GM11168 (cell line): ENCODE results near the gene SNX2.

ENCODE experiments used
- in situ Hi-C: fragments of 300-500 bp; cut with MboI; formaldehyde crosslinking; loops from one replicate; pipeline ENCODE4 v1.12.0; 2022; ENCODE audit warnings: low sequenced_read_pairs; ENCODE audit not compliant: unreplicated experiment

The SNX2 gene

DNA sequence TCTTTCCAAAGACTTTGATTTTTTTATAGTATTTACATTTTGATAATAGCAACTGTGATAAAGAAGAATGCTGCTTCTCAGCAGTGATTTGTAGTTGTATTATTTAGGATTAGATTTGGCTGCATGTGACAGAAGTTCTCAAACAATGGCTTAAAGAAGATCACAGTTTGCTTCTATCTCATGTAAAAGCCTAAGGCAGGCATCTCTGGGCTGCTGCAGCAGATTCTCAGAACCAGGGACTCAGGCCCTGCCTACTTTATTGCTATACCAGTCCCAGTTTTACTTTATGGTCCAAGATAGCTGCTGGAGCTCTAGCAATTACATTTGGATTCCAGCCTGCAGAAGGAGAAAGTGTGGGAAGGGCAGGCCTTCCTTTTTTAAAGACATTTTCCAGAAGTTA lies 8.8 kb upstream of the SNX2 start:
- in situ Hi-C loops: no loop called here

DNA sequence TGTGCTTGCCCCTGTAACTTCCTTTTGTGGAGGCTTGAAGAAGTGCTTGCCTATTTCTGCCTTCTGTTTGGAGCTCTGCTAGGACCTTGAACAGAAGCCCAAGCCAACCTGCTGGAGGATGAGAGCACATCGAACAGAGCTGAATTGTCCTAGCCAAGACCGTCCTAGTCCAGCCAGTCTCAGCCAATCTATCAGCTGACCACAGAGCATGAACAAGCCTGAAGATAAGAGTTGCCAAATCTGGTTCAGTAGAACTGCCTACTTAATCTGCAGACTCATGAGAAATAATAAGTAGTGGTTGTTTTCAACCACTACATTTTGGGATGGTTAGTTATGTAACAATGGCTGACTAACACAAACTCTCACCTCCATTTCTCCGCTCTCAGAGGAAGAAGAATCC lies 4.4 kb upstream of the SNX2 start:
- in situ Hi-C loops: no loop called here

DNA sequence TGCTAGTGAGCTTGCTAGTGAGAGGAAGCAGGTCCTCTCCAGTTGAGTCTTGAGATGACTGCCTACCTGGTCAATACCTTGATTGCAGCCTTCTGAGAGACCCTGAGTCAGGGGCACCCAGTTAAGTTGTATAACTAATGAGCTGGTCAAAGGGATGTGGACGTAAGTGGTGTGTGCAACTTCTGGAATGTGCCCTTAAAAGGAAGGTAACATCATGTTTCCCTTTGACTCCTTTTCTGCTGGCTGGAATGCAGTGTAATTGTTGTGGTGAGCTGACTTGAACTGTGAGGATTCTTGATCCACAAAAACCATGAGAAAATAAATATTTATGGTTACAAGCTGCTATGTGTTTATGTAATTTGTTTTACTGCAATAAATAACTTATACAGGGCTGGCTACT lies 2.4 kb upstream of the SNX2 start:
- in situ Hi-C loops: no loop called here

DNA sequence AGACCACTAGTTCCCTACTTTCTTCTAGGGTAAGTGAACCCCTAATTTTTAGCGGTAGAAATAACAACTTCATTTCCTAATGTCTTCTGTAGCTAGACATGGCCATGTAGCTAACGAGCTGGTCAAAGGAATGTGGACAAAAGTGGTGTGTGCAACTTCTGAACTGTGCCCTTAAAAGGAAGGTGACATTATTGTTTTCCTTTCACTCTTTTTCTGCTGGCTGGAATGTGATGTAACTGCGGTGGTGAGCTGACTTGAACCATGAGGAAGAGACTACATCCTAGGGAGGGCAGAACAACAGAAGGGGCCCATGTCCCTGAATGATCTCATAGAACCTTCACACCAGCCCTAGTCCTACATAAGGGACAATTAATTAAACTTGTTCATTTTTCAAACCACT lies 1.3 kb upstream of the SNX2 start:
- in situ Hi-C loops: no loop called here

DNA sequence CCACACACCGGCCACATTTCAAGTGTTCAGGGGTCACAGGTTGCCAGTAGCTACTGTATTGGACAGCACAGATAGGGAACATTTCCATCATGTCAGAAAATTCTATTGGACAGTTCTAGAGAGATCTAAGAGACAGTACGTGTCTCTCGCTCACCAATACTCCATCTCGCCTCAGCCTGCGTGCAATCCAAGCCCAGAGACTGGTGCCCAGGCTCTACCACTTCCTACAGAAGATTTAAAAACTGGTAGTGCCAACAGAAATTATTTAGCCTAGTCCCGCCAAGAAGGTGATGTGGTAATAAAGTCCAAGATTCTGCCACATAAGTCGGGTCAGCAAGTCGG lies 390 bp upstream of the SNX2 start:
- in situ Hi-C loops: no loop called here

DNA sequence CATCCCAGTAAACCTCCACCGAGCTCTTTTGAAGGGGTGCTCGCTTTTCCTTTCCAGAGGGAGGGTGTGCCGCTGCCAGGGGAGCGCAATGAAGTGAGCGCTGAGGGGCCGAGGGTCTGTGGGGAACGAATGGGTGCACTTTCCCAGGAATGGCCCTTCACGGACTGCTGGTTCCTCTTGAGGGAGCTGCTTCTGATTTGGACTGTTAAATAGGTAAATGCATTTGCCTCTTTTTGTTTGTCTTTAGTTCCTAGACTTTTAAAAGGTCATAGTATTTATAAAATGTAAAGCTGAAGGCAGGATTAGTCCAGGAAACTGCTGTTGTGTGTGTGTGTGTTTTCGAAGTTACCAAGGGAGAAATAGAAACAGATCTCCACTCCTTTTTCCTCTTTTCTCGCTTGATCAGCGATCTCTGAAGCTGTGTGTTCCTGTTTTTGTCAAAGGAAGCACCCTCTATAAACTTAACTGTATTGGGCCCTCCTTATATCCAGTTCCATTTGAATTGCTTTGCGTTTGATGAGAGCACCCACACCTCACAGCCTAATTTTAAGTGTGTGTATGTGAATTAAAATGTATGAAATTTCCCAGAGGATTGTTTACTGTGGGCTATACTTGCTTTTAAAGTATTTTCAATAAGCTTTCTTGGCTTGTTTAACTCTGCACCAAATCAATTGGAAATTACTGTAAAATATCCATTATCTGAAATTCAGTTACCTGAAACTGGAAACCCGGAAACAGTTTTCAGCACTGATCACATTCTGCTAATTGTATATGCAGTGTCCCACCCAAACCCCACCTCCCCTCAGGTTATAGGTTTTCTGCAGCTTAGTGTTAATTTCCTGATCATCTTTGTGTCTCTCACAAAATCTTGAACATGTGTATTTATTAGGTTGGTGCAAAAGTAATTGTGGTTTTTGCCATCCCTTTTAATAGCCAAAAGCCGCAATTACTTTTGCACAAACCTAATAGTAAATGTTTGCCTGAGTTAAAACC lies 966 bp downstream of the SNX2 start:
- in situ Hi-C loops: no loop called here

DNA sequence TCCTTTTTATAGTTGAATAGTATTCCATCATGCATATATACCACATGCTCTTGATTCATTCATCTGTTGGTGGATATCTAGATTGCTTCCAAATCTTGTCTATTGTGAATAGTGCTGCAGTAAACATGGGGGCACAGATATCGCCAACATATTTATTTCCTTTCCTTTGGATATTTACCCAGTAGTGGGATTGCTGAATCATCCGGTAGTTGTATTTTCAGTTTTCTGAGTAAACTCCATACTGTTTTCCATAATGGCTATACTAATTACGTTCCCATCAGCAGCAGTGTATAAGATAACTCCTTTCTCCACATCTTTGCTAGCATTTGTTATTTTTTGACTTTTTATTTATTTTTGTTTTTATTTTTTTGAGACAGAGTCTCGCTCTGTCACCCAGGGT lies 3.3 kb downstream of the SNX2 start:
- in situ Hi-C loops: no loop called here

DNA sequence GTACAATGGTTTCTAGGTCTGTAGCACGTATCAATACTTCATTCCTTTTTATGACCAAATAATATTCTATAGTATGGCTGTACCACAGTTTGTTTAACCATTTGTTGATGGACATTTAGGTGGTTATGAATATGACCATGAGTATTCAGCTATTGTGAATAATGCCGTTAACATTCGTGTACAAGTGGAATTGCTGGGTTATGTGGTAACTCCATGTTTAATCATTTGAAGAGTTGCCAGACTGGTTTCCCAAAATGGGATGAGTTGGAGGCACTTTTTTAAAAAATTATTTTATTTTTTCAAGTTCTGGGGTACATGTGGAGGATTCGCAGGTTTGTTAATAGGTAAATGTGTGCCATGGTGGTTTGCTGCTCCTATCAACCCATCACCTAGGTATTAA lies 4.6 kb downstream of the SNX2 start:
- in situ Hi-C loops: no loop called here

DNA sequence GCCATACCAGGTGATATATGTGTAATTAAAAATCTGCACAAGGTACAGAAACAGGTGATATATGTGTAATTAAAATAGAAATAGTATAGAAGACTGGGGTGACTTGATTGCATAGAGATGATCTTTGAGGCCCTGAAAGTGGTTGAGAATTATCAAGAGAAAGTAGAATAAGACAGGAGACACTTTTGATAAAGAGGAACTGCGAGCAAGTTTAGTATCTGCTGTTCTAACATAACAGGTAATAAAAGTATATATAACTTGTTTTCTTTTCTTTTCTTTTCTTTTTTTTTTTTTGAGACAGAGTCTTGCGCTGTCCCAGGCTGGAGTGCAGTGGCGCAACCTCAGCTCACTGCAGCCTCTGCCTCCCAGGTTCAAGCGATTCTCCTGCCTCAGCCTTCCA lies 5.4 kb downstream of the SNX2 start:
- in situ Hi-C loops: no loop called here

DNA sequence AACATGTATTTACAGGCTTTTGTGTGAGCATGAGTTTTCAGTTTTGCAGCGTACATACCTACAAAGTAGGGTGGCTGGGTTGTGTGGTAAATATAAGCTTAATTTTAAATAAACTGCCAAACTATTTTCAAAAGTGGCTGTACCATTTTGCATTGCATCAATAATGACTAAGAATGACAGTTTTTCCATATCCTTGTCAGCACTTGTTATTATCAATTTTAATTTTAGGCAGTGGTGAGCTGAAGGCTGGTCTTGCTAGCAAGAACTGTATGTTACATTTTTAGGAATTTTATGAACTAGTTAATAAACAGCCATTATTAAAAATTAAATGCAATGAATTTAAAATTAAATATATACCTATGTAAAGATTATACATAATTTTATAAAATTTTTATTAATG lies 6.6 kb downstream of the SNX2 start:
- in situ Hi-C loops: no loop called here

DNA sequence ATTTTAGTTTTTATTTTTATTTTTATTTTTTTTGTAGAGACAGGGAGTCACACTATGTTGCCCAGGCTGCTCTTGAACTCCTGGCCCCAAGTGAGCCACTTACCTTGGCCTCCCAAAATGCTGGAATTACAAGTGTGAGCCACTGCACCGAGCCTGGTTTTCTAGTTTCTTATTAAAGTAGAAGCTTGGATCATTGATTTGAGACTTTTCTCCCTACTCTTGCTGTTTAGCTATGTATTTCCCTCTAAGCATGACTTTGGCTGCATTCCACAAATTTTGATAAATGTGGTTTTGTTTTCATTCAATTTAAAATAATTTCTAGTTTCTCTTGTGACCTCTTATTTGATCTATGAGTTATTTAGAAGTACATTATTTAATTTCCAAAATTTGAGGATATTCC lies 10.4 kb downstream of the SNX2 start:
- in situ Hi-C loops: no loop called here

DNA sequence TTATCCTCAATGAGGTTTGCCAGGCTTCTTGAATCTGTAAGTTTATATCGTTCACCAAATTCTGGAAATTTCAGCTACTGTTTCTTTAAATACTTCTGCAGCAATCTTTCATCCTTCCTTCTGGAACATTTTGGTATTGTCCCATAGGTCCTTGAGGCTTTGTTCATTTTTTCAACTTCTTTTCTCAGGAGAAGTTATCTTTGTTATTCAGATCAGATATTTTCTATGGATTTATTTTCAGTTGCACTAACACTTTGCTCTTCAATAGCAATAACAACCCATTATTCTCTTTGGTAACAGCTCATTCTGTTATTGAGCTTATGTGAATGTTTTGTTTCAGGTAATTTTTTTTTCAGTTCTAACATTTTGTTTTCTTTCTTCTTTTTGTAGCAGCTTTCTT lies 13.5 kb downstream of the SNX2 start:
- in situ Hi-C loops: no loop called here

DNA sequence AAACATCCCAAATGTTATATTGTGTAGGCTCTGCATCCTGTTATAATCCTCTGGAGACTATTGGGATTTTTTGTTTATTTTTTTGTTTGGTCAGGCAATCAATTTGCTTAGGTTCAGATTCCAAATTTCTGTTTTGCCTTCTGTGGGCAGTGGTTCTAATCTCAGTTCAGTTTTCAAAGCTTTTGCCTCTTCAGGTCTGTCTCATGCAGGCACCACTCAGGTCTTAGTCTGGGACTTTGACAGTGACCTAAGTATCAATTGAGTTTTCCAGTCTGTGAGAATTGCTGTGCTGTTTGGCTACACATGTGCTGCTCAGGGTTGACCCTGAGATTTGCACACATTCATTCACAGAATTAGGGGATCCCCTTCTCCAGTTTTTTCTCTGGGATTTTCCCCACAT lies 14.1 kb downstream of the SNX2 start:
- in situ Hi-C loops: no loop called here

DNA sequence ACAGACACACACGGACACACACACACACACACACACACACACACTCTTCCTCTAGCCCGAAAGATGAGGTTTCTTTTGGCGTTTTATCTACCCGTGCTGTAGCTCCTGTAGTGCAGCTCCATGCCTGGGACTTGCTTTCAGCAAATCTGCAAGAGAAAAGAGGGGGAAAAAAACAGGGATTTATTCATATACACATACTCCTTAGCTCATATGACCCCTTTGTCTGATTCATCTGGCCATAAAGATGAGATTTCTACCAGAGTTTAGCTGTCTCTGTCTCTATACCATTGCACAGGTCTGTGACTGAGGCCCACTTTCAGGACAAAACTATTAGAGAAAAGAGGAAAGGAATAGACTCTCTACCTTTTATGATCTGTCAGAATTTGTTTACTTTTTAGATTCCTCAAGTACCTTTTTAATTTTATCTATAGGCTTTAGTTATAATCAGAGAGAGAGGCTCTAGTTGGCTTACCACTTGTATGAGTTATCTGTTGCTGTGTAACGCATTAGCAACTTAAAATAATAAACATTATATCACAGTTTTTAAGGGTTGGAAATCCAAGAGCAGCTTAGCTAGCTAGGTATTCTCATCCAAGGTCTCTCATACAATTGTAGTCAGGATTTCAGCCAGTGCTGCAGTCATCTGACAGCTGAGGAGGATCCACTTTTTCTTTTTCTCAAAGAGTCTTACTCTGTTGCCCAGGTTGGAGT lies 14.7 kb downstream of the SNX2 start:
- in situ Hi-C loops: no loop called here

DNA sequence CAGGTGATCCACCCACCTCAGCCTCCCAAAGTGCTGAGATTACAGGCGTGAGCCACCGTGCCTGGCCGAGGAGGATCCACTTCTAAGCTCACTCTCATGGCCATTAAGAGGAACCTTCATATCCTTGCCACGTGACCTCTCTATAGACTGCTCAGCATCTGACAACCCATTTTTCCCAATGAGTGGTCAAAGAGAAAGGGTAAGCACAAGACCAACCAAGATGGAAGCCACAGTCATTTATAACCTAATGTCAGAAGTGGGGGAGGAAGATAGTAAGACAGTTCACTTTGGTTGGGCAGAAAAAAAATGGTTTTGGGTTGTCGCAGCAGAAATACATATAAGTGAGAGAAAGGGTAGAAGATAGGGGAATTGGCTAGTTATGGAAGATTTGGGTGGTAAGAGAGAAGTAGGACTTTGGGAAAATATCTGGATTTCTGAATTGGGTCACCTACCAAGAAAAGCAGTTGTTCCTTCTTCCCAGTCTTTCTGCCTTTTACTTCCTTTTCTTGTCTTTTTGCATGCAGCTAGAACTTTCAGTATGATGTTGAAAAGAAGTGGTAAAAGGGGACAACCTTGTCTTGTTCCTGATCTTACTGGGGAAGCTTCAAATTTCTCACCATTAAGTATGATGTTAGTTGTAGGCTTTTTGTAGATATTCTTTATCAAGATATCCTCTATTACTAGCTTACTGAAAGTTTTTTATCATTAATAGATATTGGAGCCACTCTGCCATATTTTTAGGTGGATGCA lies 15.6 kb downstream of the SNX2 start:
- in situ Hi-C loops: no loop called here

DNA sequence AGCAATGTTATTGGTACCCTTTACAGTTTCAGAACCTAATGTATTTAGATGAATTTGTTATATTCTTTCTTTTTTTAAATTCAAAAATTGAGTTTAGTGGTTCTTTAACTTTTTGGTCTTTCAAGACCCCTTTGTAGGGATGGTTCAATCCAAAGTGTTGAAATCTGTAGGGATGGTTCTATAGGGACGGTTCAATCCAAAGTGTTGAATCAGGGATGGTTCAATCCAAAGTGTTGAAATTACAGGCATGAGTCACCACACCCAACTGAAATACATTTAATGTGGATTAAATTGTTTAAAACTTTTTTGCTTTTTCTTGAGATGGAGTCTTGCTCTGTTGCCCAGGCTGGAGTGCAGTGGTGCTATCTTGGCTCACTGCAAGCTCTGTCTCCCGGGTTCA lies 30.6 kb downstream of the SNX2 start:
- in situ Hi-C loops: no loop called here

DNA sequence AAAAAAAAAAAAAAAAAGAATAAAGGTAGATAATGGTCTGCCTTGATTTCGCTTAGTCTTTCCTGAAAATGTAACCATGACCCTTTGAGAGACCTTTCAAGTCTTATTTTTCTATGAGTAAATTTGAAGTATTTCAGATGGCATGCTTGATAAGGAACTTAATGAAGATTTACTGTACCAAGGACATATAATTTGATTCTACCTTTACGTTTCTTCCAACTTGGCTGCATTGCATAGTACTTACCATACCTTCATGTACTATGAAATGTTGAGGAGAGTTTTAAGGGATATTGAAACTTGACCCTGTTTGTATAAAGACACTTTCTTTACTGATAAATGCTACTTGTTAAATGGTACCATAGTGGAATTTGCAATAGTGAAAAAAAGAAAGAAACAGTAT lies 35.5 kb downstream of the SNX2 start:
- in situ Hi-C loops: no loop called here

DNA sequence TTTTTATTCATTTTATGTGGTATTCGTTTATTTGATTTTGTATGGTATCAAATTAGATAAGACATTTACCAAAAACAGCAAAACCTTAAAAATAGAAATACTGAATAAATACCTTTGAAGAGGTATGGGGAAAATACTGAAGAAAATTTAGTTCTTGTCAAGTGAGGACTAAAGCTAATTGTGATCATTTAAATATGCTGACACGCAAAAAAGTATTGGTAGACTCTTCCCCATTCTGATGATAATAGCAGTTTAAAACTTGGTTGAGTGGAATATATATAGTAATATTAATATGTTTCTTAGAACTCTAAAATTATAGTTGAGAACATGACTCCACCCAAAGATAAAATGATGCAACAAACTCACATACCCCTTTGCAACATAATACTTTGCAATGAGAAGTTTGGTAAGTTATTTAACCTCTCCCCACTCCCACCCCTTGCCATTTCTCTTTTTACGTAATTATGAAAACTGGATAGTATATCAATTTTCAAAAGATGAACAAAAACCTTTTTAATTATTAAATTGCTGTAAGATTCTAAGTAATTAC lies 40.4 kb downstream of the SNX2 start:
- in situ Hi-C loops: no loop called here

DNA sequence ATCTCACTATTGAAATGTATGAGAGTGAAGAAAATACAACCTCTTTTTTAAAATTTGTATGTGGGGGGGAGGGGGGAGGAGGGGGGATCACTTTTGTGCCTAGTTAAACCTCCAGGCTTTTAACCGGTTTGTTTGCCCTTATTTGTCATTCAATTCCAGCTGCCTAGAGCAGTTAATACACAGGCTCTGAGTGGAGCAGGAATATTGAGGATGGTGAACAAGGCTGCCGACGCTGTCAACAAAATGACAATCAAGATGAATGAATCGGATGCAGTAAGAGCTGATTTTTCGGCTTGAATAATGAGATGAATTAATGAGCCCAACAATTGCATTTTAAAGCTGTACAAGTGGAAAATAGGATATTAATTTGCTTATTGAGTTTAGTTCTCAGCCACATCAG lies 41.9 kb downstream of the SNX2 start:
- in situ Hi-C loops: no loop called here

DNA sequence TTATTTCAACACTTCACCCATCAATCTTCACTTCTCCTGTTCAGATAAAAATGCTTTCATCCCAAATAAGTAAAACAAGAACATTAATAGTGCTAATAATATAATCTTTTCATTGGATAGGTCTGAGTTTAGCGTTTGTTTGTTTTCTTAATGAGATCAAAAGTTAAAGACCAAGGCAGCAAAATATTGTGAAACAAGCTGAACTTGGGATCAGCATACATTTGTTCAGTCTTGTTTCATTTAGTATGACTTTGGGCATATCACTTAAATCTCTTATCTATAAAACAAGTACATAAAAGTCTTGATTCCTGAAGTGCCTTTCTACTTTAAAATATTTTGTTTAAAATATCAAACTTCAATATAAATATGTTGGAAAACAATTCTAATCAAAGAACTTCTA lies 57.1 kb downstream of the SNX2 start:
- in situ Hi-C loops: no loop called here

DNA sequence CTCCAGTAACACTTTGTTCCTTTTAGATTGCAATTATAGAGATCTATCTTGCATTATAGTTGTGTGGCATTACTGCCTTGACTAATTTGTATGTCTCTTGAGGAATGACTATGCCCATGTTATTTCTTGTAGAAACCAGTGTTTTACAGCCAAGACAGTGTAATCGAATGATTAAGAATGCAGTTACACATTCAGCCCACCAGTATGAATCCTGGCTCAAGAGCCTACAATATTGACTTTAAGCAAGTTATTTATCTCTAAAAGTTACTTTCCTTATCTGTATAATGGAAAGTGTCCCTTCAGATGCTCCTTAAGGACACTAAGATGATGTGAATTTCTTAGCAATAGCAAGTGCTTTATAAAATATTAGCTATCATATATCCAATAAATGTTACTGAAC lies 60.8 kb downstream of the SNX2 start:
- in situ Hi-C loops: no loop called here
